Heart right ventricle (tissue), 16 donors: ENCODE data around the gene ARMC12. TPM values are rescaled to one million over a fixed set of nuclear protein-coding genes. Genes with fewer than 3 reads are reported as not detected.

Experiments used
- ATAC-seq, 8 donors: fragments of 200-7000 bp; cut with Tn5 transposase; one replicate each; pipeline ENCODE4 v1.9.1; 2020; ENCODE audit warnings: mild to moderate bottlenecking in 8 of 8, moderate library complexity in 8 of 8, moderate number of reproducible peaks in 1 of 8
- DNase-seq, 2 donors: peaks; one replicate each; pipeline ENCODE4 v3.0.0-alpha.2; 2020
- H3K27ac ChIP-seq, 10 donors: fragments of 200-600 bp; sonication (generic) in 2 of 10; one replicate each; pipeline versions ENCODE4 v1.5.0 to v1.8.0; 2020 to 2022; ENCODE audit warnings: mild to moderate bottlenecking in 3 of 10
- H3K27me3 ChIP-seq, 7 donors: fragments of 200-600 bp; one replicate each; pipeline ENCODE4 v1.8.0; 2021 to 2022; ENCODE audit warnings: mild to moderate bottlenecking in 2 of 7
- H3K36me3 ChIP-seq, 9 donors: fragments of 200-600 bp; sonication (generic) in 1 of 9; one replicate each; pipeline versions ENCODE4 v1.5.0 to v1.8.0; 2020 to 2022; ENCODE audit warnings: mild to moderate bottlenecking in 2 of 9
- H3K4me1 ChIP-seq, 9 donors: fragments of 200-600 bp; sonication (generic) in 1 of 9; one replicate each; pipeline versions ENCODE4 v1.5.0 to v1.8.0; 2020 to 2022; ENCODE audit warnings: mild to moderate bottlenecking in 4 of 9
- H3K4me3 ChIP-seq, 10 donors: fragments of 200-600 bp; sonication (generic) in 2 of 10; one replicate each; pipeline versions ENCODE4 v1.5.0 to v1.8.0; 2020 to 2022; ENCODE audit warnings: mild to moderate bottlenecking in 7 of 10, moderate library complexity in 2 of 10
- H3K9me3 ChIP-seq, 11 donors: fragments of 200-600 bp in 10 of 11; sonication (generic) in 2 of 11; one replicate each; pipeline versions ENCODE4 v1.5.0 to v1.8.0; 2013 to 2022; ENCODE audit warnings: mild to moderate bottlenecking in 2 of 11, control low read depth in 1 of 11, moderate library complexity in 1 of 11
- WGBS, 2 donors: extraction: QIAGEN DNeasy Blood & Tissue Kit; methylation state at CpG; one replicate each; pipeline ENCODE4 v1.1.7; 2013; ENCODE audit warnings: inconsistent platforms in 1 of 2; 5-methylcytosine and 5-hydroxymethylcytosine counted together
- intact Hi-C, 10 donors: fragments of 100-400 bp; cut with DNase I; formaldehyde crosslinking; loops; one replicate each; pipeline versions ENCODE4 v1.11.1 to v1.14.2; 2022
- polyA plus RNA-seq, 2 donors: library from polyadenylated mRNA; stranded (reverse); fragments of 200-250 nt; gene quantifications; one replicate each; pipeline ENCODE4 v1.2.3, GENCODE V29; 2013
- total RNA-seq, 10 donors: library from RNA; stranded (reverse); fragmentation: NEBNext Ultra II Directional in 3 of 10; extraction: Animal tissue kit (Norgen Biotek cat#: 25700) in 3 of 10; gene quantifications; one replicate each; pipeline versions ENCODE4 v1.2.1 to v1.2.4, GENCODE V29; 2021 to 2023
- TF ChIP-seq, protein P1 (sequence below), 9 donors: fragments of 200-600 bp; sonication (generic) in 2 of 9; IDR thresholded peaks; one replicate each; pipeline versions ENCODE4 v1.5.0 to v1.8.0; 2021 to 2022; ENCODE audit warnings: antibody characterized with exemption in 9 of 9, mild to moderate bottlenecking in 5 of 9, moderate library complexity in 1 of 9
- donor health status: Arrhythmogenic right ventricular cardiomyopathy.
- donor health status: ischemic (EF 13 %, LVEDD 7.1; RV severe dilation, severe dysfunction).
- donor health status: healthy with polysubstance abuse.
- donor health status: DM: no; HTN: yes; CAD: no.
- donor health status: DM: no; HTN: no; CAD: no.
- donor health status: ischemic (EF 25% LVEDD 6.9; RV normal size, moderate dysfunction).
- donor health status: ischemic (EF 25% LVEDD 5.7; RV mildly dilated, moderate dysfunction).
- donor health status: healthy.
- donor health status: DM: yes; HTN: yes; CAD: no.
- donor health status: Ischemic cardiomyopathy.
- donor health status: ischemic (EF 35%, LVEDD 5.7; RV mildly dilated, moderate dysfunction).
- donor health status: nonischemic (EF 11% LVEDD 7.7; RV severe dilation, severe dysfunction).
- donor health status: DM: yes; HTN: yes; CAD: no.
- donor health status: PGD.
- donor health status: ischemic (EF 29% LVEDD 5.4; RV normal size, mild dysfunction).
- donor health status: nonischemic (EF 23%, LVEDD 6.1; RV moderate dilation, normal function).

Gene ARMC12
- total and polyA plus RNA-seq, 12 donors, result 0.16 to 0.95 (median 0.24) TPM; not detected in 6

DNA sequence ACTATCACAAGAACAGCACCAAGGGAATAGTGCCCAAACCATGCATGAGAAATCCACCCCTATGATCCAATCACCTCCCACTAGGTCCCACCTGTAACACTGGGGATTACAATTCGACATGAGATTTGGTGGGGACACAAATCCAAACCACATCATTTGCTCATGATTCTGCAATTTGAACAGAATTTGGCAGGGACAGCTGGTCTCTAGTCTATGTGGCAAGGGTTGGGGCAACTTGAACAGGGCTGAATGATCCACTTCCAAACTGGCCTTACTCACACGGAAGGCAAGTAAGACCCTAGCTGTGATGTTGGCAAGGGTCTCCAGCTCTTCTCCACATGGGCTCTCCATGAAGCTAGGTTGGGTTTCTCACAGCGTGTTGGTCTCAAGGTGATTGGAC lies 38.0 kb upstream of the ARMC12 start:
- no peak overlapping the region for H3K27ac ChIP-seq
- TF ChIP-seq, protein P1, sequence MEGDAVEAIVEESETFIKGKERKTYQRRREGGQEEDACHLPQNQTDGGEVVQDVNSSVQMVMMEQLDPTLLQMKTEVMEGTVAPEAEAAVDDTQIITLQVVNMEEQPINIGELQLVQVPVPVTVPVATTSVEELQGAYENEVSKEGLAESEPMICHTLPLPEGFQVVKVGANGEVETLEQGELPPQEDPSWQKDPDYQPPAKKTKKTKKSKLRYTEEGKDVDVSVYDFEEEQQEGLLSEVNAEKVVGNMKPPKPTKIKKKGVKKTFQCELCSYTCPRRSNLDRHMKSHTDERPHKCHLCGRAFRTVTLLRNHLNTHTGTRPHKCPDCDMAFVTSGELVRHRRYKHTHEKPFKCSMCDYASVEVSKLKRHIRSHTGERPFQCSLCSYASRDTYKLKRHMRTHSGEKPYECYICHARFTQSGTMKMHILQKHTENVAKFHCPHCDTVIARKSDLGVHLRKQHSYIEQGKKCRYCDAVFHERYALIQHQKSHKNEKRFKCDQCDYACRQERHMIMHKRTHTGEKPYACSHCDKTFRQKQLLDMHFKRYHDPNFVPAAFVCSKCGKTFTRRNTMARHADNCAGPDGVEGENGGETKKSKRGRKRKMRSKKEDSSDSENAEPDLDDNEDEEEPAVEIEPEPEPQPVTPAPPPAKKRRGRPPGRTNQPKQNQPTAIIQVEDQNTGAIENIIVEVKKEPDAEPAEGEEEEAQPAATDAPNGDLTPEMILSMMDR (IDR thresholded peaks at IDR 0.05), result no peak
- no peaks in the 10 kb centered on the region for H3K27me3 ChIP-seq
- no peaks in the 10 kb centered on the region for H3K4me1 ChIP-seq
- no peaks in the 10 kb centered on the region for H3K36me3 ChIP-seq
- no peak overlapping the region for H3K4me3 ChIP-seq
- WGBS, 2 donors, result 92 to 94% methylated on average over 3 of the region's 3 CpGs
- intact Hi-C loops, result no loop called here
- no peak for ATAC-seq
- H3K9me3 ChIP-seq, result peaks cover 0 to 13% (median 0%) of the 10 kb centered on the region in 11 donors
- no peak for DNase-seq

DNA sequence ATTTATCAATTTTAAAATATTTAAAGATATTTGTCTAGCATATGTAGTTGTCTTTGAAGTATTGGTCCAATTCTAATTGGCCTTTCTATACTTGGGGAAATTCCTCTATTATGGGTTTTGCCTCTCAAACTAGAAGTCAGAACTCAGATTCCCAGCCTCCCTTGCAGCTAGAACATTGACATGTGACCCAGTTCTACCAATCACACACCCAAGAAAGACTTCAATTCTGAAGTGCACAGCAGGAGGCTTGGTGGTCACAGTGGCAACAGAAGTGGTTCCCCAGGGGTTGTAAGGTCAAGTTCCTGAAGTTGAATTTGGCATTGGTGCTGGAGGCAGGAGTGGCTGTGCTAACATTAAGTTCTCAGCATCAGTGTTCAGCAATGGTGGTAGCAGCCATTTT lies 33.3 kb upstream of the ARMC12 start:
- TF ChIP-seq, protein P1 (IDR thresholded peaks at IDR 0.05), result no peak
- no peak overlapping the region for H3K27ac ChIP-seq

DNA sequence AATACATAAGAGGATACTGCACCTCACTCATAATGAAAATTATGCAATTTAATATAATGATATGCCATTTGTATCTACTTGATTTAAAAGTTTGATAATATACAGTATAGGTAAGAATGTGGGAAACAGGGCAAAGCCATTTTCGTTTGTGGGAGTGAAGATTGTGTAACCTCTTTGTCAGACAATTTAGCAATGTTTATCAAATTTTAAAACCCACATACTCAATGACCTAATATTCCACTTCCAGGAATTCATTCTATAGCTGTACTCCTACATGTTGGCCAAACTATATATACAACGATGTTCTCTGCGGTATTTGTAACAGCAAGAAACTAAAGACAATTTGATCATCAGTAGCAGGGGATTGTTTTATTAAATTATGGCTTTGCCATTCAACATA lies 30.4 kb upstream of the ARMC12 start:
- no peaks in the 10 kb centered on the region for H3K36me3 ChIP-seq
- H3K4me3 ChIP-seq, result no peak overlapping the region
- ATAC-seq, result no peak
- no peaks in the 10 kb centered on the region for H3K27me3 ChIP-seq
- TF ChIP-seq, protein P1 (IDR thresholded peaks at IDR 0.05), result no peak
- intact Hi-C loops, result no loop called here
- no peak overlapping the region for H3K27ac ChIP-seq
- DNase-seq, result no peak
- H3K9me3 ChIP-seq, result peaks cover 0 to 8% (median 0%) of the 10 kb centered on the region in 11 donors
- 56 to 59% methylated on average over 3 of the region's 3 CpGs for WGBS, 2 donors
- peaks cover 0 to 13% (median 0%) of the 10 kb centered on the region in 9 donors for H3K4me1 ChIP-seq

More for the DNA sequence above, 33.3 kb upstream of the ARMC12 start:
- Histone ChIP-seq H3K9me3 (peaks cover 0 to 8% (median 0%) of the 10 kb centered on the region in 11 donors), H3K27me3 (no peaks in the 10 kb centered on the region), H3K4me3 (no peak overlapping the region), H3K36me3 (no peaks in the 10 kb centered on the region), H3K4me1 (peaks cover 0 to 13% (median 0%) of the 10 kb centered on the region in 9 donors)
- intact Hi-C loops, result no loop called here
- DNase-seq (no peak), ATAC-seq (no peak)

DNA sequence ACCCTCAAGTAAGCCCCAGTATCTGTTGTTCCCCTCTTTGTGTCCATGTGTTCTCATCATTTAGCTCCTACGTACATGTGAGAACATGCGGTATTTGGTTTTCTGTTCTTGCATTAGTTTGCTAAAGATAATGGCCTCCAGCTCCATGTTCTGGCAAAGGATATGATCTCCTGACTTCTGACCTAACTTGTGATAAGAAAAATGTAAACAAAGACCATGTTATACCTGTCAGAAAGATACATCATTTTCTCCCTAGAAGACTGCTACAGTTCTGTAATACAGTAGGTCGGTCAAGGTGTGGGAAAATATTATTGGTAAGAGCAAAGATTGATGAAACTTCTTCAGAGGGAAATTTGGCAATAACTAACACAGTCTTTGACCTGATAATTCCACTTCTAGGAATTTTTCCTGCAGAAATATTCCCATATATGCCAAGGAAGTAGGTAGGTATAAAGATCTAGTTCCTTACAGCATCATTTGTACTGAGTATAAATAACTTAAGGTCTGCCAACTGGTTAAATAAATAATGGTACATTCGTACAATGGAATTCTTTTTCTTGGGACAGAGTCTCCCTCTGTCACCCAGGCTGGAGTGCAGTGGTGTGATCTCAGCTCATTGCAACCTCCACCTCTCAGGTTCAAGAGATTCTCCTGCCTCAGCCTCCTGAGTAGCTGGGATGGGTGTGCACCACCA lies 29.0 kb upstream of the ARMC12 start:
- no peak for ATAC-seq
- no peak for DNase-seq
- peaks cover 0 to 8% (median 0%) of the 10 kb centered on the region in 11 donors for H3K9me3 ChIP-seq
- H3K27me3 ChIP-seq, result no peaks in the 10 kb centered on the region
- peaks cover 0 to 13% (median 0%) of the 10 kb centered on the region in 9 donors for H3K4me1 ChIP-seq
- 72 to 91% methylated on average over 4 of the region's 4 CpGs for WGBS, 2 donors
- no peak overlapping the region for H3K27ac ChIP-seq
- TF ChIP-seq, protein P1 (IDR thresholded peaks at IDR 0.05), result no peak
- H3K4me3 ChIP-seq, result no peak overlapping the region
- intact Hi-C loops, result no loop called here
- no peaks in the 10 kb centered on the region for H3K36me3 ChIP-seq
